Esophagus squamous epithelium (tissue), 4 donors: Measurements from ENCODE around the gene SLC1A3.

Experiments
- POLR2A ChIP-seq, 4 donors: fragments of 450-650 bp; IDR thresholded peaks; one replicate each; pipeline ENCODE4 v1.6.1; 2017; ENCODE audit warnings: antibody characterized with exemption in 4 of 4, mild to moderate bottlenecking in 4 of 4, moderate library complexity in 3 of 4
- TF ChIP-seq, protein P1 (sequence below), 6 experiments: fragments of 450-650 bp in 4 of 6; fragments of 200-600 bp in 2 of 6; sonication (generic) in 2 of 6; IDR thresholded peaks; one replicate each; pipeline ENCODE4 v1.5.1; 2016 to 2019; ENCODE audit warnings: antibody characterized with exemption in 6 of 6, mild to moderate bottlenecking in 4 of 6, moderate library complexity in 4 of 6

DNA sequence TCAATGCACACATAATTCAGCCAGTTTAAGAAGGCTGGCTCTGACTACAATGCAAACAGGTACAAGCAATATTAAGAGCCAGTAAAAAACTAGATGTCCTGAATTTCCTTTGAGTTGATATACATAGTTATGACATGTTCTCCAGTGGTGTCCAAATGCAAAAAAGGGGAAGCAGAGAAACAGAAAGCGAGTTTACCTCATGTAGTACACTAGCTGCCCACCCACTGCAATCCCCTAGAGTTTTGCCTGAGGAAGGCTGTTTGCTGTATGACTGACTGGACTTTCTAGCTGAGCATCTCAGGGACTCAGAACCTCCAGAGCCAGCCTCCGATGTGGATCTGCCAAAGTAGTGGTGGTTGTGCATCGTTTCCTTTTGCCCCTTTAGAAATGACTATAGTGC, 44.8 kb upstream of the SLC1A3 start:
- no peak for TF ChIP-seq POLR2A (IDR thresholded peaks at IDR 0.05)
- TF ChIP-seq, protein P1, sequence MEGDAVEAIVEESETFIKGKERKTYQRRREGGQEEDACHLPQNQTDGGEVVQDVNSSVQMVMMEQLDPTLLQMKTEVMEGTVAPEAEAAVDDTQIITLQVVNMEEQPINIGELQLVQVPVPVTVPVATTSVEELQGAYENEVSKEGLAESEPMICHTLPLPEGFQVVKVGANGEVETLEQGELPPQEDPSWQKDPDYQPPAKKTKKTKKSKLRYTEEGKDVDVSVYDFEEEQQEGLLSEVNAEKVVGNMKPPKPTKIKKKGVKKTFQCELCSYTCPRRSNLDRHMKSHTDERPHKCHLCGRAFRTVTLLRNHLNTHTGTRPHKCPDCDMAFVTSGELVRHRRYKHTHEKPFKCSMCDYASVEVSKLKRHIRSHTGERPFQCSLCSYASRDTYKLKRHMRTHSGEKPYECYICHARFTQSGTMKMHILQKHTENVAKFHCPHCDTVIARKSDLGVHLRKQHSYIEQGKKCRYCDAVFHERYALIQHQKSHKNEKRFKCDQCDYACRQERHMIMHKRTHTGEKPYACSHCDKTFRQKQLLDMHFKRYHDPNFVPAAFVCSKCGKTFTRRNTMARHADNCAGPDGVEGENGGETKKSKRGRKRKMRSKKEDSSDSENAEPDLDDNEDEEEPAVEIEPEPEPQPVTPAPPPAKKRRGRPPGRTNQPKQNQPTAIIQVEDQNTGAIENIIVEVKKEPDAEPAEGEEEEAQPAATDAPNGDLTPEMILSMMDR (IDR thresholded peaks at IDR 0.05) = no peak
